Femur (tissue), 1 donor: Measurements from ENCODE around the gene ATP9A.
"Not testable (repeated sequence)": the region's sequence is repeated elsewhere in the genome, so short reads cannot be mapped to it uniquely, and the experiment has no call there.

Experiments
- DNase-seq: peaks from one replicate; pipeline ENCODE4 v3.0.0-alpha.2; 2017

The ATP9A gene

DNA sequence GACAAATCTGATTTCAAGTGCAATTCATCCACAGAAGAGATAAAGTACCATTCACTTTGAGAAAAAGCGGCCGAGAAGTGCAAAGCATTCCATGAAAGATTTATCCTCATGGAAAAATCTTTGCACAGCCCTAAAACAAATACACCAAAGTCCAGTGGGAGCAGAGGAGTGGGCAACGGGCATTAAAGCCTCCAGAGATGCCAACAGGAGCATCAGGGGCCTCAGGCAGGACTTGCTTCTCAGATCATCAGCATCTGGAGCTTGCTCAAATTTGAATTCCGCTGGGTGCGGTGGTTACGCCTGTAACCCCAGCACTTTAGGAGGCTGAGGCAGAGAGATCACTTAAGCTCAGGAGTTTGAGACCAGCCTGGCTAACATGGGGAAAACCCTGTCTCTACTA lies 115.0 kb downstream of the ATP9A start:
- no peak for DNase-seq

DNA sequence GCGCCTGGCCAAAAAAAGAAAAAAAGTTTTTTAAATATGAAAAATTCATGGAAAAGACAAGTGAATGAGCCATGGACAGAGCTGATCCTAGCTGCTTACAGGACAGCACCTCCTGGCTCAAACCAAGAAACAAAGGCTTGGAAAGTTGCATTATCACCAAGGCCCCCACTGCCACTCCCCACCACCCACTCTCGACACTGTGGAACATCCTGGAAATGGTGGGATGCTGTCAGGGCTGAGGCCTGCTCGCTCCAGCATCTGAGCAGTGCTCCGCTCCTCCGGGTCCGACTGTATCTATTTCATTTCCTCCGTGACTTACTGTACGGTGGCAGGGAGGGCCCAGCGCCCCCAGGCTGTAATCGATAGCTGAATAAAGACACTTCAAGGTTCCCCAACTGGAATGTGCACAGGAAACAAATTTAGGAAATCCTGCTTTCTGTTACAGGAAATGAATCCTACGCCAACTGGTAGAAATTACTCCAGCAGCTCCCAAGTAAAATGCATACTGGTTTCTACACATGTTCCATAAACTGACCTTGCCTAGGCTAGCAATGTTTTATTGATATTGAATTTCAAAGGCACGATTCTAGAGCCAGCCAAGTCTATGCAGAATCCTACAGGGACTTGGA lies 116.2 kb downstream of the ATP9A start:
- DNase-seq, result no peak

DNA sequence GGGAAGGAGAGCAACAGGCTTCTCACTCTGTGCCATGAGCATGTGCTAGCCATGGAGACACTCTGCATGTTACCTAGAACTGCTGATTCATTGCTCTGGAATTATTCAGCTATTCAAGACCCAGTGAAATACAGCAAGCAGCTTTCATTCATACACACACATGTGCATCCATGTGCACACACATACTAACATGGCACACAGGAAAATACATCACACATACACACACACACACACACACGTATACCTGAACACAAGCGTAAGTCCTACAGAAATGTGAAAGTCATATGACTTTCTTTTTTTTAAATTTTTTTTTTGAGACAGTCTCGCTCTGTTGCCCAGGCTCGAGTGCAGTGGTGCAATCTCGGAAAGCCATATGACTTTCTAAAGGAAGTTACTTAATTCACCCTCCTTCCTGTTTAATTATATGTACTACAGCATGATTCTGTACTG lies 117.5 kb downstream of the ATP9A start:
- no peak for DNase-seq

DNA sequence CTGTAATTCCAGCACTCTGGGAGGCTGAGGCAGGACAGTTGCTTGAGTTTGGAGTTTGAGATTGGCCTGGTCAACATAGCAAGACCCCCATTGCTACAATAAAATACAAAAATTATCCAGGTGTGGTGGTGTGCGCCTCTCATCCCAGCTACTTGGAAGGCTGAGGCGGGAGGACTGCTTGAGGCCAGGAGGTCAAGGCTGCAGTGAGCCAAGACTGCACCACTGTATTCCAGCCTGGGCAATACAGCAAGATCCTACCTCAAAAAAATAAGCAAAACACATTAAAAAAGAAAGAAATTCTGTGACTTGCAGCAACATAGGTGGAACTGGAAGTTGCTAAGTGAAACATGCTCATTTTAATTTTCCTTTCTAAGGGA lies 119.6 kb downstream of the ATP9A start:
- no peak for DNase-seq

DNA sequence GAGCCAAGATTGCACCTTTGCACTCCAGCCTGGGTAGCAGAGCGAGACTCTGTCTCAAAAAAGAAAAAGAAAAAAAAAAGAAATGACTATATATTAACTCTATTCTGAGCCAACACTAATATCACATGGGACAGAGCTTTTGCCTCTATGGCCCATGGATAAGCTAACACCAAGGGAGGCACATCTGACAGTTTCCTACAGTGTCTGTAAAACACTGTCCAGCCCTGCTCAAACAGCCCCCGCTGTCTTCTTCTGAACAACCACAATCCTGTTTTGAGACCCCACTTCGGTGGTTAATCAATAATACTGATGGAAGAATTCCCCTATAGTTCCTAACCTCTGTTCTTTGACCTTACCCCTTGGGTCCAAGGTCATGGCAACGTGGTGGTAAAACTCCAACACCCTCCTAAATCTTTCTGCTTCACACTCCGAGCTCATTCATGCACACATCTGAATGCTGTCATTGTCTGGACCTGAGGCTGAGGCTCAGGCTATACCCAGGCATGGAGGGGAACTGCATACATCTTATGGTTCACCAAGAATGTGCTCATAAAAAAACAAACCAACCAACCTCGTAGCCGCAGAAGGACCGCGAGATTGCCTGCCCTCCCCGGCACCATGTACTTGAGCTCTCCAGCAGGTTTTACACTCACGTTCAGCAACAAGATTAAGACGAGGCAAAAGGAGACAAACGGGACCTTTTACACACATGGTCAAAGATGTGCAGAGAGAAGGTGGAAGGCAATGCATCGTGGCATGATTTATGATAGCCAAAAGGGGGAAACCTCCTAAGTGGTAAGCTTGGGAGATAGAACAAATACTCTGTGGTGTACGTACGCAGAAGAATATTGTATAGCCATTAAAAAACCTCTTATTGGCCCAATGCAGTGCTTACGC lies 120.3 kb downstream of the ATP9A start:
- no peak for DNase-seq

DNA sequence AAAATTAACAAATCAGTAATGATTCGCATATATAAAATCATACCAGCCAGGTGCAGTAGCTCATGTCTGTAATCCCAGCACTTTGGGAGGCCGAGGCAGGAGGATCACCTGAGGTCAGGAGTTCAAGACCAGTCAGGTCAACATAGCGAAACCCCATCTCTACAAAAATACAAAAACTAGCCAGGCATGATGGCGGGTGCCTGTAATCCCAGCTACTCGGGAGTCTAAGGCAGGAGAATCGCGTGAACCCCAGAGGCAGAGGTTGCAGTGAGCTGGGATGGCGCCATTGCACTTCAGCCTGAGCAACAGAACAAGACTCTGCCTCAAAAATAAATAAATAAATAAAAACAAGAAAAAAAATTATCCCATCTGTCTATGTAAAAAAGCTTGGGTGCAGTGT lies 124.4 kb downstream of the ATP9A start:
- not testable (repeated sequence) for DNase-seq

DNA sequence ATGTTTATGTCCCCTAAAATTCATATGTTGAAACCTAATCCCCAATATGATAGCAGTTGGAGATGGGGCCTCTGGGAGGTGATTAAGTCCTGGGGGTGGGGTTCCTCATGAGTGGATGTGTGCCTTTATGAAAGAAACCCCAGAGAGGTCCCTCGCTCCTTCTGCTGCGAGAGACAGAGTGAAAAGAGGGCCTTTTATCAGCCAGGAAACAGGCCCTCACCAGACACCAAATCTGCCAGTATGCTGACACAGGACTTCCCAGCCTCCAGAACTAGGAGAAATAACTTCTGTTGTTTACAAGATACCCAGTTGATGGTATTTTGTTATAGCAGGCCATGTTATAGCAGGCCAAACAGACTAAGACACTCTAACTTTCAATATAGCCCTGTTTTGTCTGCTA lies 124.8 kb downstream of the ATP9A start:
- no peak for DNase-seq

DNA sequence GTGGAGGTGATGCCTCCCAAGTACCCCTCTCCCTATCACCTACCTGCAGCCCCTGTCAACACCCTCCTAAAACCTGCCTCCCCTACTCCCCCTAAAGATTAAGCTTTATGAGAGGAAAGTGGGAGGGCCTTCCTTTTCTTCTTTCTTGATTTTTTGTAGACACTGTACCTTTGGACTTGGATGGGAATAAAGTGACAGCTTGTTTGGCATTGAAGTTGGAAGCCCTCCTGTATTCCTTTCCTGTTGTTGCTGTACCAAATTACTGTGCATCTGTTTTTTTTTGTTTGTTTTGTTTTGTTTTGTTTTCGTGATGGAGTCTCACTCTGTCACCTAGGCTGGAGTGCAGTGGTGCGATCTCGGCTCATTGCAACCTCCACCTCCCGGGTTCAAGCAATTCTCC lies 126.3 kb downstream of the ATP9A start:
- DNase-seq, result no peak

DNA sequence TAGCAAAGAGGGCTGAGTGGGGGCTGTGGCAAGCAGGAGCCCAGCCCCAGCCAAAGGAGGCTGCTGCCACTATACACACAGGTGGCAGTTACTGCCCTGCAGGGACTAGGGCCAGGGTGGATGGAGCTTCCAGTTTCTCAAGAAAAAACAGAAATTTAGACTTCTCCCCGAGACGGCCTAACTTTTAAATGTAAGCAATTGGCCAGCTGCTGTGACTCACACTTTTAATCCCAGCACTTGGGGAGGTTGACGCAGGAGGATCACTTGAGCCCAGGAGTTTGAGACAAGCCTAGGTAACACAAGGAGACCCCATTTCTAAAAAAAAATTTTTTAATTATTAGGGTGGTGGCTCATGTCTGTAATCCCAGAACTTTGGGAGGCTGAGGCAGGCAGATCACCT lies 127.4 kb downstream of the ATP9A start:
- no peak for DNase-seq

DNA sequence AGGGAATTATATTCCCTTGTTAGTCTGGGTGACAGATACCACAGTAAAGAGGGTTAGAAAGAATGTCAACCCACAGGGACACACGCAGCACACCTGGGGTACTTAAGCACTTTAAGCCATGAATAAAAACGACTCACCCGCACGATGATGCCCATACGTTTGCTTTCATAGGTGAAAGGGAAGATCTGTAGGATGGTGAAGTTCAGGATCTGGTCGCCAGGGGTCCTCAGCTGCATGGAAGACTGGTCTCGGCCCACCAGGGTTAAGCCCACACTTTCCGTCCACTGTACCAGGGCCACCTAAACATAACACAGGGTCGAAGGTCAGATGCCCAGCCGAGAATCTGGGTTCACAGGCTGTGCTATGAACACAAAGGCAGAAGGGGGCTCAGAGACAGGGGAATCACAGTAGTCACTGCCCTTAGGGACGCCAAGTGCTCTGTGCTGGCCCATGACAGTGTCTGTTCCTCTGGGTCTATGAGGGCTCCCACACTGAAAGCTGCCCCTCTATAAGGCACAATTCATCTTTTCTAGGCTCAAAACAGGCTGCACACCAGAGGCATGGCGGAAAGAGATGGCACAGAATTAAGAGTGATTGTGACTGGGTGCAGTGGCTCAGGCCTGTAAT lies 128.9 kb downstream of the ATP9A start:
- DNase-seq, result peak; percentile 77

DNA sequence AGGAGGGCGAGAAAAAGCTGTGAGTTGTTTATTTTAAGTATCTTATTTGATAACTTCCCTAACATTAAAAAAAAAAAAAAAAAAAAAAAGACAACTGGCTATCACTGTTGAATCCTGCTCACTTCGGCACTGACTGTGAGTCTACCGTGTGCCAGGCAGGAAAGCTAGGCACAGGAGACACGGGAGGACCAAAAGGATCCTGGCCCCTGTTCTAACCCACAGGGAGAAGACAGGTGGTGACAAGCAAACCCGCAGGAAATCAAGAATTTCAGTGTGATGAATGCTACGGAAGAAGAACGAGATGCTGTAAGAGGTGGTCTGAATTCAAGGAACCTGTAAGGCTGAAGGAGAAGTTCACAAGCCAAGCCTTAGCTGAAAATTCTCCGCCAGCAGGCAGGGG lies 130.9 kb downstream of the ATP9A start:
- DNase-seq, result no peak

DNA sequence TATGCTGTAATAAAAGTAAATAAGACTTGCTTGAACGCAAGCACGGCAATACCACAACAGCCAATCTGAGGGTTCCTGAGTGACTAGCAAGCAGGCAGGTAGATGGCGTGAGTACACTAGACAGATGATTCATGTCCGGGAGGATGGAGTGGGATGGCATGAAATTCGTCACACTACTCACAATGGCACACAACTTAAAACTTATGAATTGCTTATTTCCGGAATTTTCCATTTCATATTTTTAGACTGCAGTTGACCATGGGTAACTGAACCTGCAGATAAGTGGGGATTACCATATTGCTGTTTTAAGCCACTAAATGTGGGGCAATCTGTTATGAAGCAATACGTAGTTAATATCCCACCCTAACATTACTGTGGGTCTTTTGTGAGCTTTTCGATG lies 132.1 kb downstream of the ATP9A start:
- DNase-seq, result no peak

DNA sequence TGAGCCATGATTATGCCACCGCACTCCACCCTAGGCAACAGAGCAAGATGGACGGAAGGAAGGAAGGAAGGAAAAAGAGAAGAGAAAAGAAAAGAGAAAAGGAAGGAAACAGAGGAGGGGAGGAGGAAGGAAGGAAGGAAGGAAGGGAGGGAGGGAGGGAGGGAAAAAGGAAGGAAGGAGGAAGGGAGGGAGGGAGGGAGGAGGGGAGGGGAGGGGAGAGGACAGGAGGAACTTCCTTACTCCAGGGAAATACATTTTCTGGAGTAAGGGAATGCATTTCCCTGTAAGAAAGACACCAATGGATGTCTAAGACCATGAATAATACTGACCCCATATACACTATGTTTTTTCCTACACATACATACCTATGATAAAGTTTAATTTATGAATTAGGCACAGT lies 132.5 kb downstream of the ATP9A start:
- no peak for DNase-seq

DNA sequence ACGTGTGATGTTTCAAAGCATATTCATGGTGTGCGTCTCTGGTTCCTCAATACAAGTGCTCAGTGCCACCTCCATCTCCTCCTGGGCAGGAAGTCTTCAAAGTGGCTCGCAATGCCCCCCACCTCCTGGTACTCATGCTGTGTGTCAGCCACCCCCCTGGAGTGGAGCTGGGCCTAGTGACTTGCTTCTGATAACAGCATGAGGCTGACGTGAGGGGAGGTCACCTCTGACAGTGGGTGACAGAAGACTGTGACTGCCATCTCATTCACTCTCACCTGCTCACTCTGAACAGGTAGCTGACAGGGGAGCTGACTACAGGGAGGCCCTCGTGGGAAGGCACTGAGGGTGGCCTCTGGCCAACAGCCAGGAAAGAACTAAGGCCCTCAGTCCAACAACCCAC lies 133.3 kb downstream of the ATP9A start:
- no peak for DNase-seq

DNA sequence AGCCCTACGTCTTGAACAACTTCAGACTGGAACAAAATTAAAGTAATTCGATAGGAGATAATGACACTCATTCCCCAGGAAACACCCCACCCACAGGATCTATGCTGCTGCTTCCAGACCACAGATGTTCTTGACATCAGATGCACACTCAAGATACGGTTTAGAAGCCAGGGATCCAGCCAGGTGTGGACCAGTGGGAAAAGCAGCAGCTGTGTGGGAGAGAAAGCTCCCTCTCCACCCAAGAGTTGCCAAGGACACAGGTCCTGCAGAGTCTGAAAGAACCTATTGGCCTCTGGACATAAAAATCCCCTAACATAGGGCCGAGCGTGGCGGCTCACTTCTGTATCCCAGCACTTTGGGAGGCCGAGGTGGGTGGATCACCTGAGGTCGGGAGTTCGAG lies 133.9 kb downstream of the ATP9A start:
- DNase-seq, result no peak

DNA sequence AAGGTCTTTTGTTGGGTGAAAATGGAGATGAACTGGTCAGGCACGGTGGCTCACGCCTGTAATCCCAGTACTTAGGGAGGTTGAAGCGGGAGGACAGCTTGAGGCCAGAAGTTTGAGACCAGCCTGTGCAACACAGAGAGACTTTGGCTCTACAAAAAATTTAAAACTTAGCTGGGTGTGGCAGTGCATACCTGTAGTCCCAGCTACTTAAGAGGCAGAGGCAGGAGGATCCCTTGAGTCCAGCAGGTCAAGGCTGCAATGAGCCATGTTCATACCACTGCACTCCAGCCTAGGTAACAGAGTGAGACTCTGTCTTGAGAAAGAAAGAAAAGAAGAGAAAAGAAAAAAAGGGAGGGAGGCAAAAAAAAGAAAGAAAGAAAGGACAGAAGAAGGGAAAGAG lies 134.8 kb downstream of the ATP9A start:
- no peak for DNase-seq

DNA sequence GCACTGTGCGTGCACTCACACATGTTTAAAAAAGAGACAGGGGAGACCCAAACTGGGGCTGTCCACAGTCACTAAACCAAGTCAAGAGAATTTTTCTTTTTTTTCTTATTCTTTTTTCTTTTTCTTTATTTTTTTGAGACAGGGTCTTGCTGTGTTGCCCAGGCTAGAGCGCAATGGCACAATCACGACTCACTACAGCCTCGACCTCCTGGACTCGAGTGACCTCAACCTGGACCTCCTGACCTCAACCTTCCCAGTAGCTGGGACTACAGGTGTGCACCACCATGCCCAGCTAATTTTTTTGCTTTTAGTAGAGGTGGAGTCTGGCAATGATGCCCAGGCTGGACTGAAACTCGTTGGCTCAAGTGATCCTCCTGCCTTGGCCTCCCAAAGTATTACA lies 136.2 kb downstream of the ATP9A start:
- DNase-seq, result no peak

DNA sequence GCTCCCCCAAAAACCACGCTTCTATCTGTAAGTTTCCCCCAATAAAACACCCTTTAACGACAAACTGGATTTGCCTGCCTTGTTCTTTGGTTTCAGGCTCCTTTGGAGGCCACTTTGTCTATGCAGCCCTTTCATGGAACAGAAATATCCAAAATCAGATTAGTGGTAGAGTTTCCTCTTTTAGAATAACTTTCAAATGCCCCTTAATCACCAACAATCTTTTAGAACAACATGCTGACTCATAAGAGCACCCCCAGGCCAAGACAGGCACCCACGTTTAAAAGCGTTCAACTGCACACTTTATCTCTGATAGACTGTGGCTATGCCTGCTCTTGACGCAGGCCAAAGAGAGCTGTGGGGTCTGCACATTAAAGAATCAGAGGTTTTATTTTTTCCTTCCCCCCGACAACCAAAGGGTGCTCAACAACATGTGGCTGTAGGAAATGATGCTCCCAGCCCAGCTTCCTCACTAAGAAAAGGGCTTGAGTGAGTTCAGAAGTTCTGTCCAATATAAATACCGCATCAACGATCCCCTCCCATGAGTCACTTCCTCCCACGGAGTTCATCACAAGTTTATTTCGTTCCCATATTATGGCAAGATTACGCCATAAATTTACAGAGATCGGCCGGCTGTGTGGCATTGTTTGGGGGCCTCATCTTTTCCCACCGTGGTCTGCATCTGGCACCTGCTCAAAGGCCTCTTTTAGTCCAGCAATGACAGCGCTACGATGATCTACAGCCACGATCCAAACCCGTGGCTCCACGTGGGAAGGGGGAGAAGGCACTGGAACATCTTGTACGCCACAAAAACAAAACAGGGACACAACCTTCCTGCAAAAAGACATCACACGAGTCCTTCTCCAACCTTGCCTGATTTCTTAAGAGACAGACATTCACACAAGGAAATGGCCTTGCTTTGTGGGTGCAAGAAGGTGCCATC lies 136.9 kb downstream of the ATP9A start:
- DNase-seq, result peak; percentile 85

DNA sequence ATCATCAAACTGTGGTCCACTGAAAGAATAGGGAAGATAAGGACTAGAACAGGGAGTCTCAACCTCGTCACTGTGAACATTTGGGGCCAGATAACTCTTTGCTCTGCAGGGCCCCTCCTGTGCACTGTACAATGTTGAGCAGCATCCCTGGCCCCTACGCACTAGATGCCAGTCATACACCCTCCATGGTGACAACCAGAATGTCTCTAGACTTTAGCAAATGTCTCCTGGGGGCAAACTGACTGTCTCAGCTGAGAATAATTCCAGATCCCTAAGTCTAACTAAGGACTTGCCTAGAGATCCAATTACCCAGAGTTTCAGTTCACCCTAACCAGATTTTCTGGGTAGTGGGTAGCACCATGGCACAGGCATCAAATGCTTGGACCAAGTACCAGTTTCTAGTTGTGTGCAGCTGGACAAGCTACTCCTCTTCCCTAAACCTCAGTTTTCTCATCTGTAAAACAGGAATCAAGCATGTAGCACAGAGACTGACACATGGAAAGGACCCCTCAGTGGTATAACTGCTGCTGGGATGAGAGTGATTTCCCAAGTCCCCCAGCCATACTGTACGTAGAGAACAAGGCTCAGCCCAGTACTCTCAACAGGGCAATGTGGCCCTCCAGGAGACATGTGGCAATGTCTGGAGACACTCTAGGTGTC lies 138.7 kb downstream of the ATP9A start:
- no peak for DNase-seq

DNA sequence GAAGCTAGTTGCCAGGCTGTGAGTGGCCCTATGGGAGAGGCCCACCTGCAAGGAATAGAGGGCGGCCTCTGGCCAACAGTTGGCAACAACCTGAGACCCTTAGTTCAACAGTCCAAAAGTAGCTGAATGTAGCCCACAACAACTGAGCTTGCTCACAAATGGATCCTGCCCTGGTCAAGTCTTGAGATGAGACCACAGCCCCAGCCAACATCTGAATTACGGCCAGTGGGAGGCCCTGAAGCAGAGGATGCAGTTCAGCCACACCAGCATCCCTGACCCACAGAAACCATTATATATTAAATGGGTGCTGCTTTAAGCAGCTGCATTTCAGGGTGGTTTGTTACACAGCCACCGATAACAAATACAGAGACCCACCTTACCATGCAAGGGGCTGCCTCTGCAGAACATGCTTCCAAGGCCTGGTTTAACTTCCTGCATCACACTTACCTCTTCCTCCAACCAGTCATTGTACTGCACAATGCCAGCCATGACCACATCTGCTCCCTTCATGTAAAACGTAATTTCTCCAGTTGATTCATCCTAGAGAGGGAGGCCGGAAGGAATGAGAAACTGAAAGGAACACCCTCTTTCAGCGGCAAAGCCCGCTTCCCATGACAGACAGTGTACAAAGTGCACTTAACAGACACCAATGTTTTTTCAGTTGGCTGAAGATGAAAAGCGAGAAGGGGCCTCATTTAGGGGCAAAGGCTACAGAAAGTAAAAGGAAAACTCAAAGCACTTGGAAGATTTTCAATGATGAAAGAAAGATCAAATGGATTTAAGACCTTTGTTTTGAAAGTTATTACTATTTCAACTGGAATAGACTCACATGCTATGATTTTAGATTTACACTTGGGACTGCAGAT lies 139.4 kb downstream of the ATP9A start:
- DNase-seq, result no peak

DNA sequence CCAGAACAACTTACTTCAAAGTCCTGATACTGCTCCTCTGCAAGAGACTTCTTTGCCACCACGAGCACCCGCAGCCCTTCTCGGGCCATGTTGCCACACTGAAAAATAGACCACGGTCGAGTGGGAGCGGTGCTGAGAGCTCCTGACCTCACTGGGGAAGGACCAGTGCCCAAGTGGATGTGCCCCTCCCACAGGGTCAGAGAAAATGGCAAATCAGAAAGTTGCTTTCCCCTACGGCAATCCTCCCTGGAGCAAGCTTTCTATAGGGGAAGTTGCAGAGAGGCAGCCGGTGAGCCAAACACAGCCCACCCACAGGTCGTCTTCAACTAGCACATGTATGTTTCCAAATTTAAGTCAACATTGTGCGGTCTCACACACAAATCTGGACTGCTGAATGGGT lies 140.6 kb downstream of the ATP9A start:
- DNase-seq, result no peak
